Suprapubic skin (tissue), 4 donors: ENCODE data around the gene DAND5.

ENCODE experiments used
- POLR2A ChIP-seq, 2 donors: fragments of 450-650 bp; IDR thresholded peaks; one replicate each; pipeline ENCODE4 v1.6.1; 2017; ENCODE audit warnings: antibody characterized with exemption in 2 of 2, mild to moderate bottlenecking in 2 of 2, moderate library complexity in 2 of 2
- POLR2AphosphoS5 ChIP-seq, 3 donors: sonication (generic); formaldehyde crosslinking; IDR thresholded peaks; one replicate each; pipeline ENCODE4 v1.6.1; 2017; ENCODE audit warnings: antibody characterized with exemption in 3 of 3
- TF ChIP-seq, protein P1 (sequence below), 2 donors: fragments of 200-600 bp in 1 of 2; fragments of 450-650 bp in 1 of 2; sonication (generic) in 1 of 2; IDR thresholded peaks; one replicate each; pipeline ENCODE4 v1.5.1; 2016 to 2019; ENCODE audit warnings: antibody characterized with exemption in 2 of 2, mild to moderate bottlenecking in 1 of 2, moderate library complexity in 1 of 2

DNA sequence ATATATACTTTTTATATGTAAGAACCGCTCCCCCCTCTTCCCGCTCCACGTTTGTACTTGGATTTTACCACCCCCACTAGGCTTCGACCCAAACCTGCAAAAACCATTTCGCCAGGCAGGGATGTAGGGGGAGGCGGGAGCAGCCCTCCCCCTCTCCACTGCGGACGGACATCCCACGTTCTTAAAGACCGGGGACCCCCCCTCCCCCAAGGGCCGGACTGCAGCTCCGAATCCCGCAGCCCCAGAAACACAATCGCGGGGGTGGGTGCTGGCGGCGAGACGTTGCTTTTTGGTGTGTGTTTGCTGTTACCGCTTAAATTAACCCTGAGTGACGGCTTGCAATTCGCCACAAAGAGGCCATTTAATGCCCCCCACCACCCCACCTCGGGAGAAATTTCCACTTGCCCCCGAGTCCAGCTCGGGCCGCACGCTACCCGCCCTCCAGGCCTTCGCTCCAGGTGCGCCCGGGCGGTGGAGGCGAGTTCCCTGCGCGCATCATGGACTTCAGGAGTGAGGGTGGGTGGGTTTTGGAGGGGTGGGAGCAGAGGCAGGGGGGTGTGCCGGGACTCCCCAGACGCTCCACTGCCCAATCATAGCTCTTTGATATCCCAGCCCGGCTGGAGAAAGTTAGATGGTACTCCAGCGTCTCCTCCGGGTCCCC, 41.7 kb downstream of the DAND5 start:
- TF ChIP-seq, protein P1, sequence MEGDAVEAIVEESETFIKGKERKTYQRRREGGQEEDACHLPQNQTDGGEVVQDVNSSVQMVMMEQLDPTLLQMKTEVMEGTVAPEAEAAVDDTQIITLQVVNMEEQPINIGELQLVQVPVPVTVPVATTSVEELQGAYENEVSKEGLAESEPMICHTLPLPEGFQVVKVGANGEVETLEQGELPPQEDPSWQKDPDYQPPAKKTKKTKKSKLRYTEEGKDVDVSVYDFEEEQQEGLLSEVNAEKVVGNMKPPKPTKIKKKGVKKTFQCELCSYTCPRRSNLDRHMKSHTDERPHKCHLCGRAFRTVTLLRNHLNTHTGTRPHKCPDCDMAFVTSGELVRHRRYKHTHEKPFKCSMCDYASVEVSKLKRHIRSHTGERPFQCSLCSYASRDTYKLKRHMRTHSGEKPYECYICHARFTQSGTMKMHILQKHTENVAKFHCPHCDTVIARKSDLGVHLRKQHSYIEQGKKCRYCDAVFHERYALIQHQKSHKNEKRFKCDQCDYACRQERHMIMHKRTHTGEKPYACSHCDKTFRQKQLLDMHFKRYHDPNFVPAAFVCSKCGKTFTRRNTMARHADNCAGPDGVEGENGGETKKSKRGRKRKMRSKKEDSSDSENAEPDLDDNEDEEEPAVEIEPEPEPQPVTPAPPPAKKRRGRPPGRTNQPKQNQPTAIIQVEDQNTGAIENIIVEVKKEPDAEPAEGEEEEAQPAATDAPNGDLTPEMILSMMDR (IDR thresholded peaks at IDR 0.05): no peak
- no peak for TF ChIP-seq POLR2AphosphoS5 (IDR thresholded peaks at IDR 0.05)
- TF ChIP-seq POLR2A (IDR thresholded peaks at IDR 0.05): no peak
